Measurements from ENCODE around the gene NPPA. TPM values are rescaled to one million over a fixed set of nuclear protein-coding genes. Genes with fewer than 3 reads are reported as not detected.
A peak's percentile ranks its signal among the peaks of the same experiment; 100 is the strongest.

Gene NPPA
- total RNA-seq, 4 donors from 2014 or later = 0.53 to 4.2 (median 1.9) TPM; not detected in 1

DNA sequence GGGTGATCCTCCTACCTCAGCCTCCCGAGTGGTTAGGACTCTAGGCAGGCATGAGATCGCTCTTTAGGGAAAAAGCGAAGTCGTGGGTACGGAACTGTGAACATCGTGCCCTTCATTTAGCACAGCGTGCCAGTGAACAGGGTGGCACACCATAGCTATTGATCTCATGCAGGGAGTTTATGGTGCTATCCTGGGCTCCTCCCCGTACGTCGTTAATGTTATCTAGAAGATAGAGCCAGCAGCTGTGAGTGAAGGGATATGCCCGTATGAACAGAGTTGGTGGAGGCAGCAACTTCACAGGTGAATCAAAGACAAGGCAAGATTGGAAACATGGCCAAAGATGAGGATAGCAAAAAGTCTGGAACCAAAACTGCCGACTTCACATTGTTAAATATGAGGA, 30.4 kb downstream of the NPPA start:
- in situ Hi-C loops (cut with MboI; ENCODE audit: low sequenced_read_pairs in 4 of 4) = no loop called here

DNA sequence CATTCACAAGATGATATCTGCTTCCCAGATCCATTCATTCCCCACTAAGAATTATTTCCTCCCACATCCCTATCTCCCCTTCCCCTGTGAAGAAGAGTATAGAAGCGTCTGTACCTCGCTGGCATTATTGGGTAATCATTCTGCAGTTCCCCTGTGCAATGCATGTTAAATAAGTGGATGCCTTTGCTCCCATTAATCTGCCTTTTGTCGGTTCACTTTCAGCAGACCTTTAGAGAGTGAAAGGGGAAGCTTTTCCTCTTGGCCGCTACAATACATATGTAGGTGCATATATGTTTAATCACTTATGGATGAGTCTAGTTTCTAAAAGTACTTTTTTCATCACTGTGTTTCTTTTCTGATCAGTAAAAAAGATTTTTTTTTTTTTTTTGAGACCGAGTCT, 34.6 kb downstream of the NPPA start:
- H3K4me3 ChIP-seq = no peak overlapping the region
- in situ Hi-C loops (cut with MboI; ENCODE audit: low sequenced_read_pairs in 4 of 4) (no loop called here), intact Hi-C loops (cut with DNase I; ENCODE audit: low total_unique reads) (no loop called here)
- no peak overlapping the region for H3K27ac ChIP-seq
- TF ChIP-seq POLR2A (IDR thresholded peaks at IDR 0.05) = no peak
- TF ChIP-seq, protein P1, sequence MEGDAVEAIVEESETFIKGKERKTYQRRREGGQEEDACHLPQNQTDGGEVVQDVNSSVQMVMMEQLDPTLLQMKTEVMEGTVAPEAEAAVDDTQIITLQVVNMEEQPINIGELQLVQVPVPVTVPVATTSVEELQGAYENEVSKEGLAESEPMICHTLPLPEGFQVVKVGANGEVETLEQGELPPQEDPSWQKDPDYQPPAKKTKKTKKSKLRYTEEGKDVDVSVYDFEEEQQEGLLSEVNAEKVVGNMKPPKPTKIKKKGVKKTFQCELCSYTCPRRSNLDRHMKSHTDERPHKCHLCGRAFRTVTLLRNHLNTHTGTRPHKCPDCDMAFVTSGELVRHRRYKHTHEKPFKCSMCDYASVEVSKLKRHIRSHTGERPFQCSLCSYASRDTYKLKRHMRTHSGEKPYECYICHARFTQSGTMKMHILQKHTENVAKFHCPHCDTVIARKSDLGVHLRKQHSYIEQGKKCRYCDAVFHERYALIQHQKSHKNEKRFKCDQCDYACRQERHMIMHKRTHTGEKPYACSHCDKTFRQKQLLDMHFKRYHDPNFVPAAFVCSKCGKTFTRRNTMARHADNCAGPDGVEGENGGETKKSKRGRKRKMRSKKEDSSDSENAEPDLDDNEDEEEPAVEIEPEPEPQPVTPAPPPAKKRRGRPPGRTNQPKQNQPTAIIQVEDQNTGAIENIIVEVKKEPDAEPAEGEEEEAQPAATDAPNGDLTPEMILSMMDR (IDR thresholded peaks at IDR 0.05 in 4 of 5, conservative IDR thresholded peaks at IDR 0.05 in 1 of 5) = no peak
- no peak for ATAC-seq
- H3K36me3 ChIP-seq = peaks cover 2 to 63% of the 10 kb centered on the region in 2 donors
- H3K9me3 ChIP-seq = no peaks in the 10 kb centered on the region
- H3K27me3 ChIP-seq = no peaks in the 10 kb centered on the region
- peaks cover 7 to 12% of the 10 kb centered on the region in 2 donors for H3K4me1 ChIP-seq
- DNase-seq = no peak

More for the DNA sequence above, 30.4 kb downstream of the NPPA start:
- intact Hi-C loops (cut with DNase I; ENCODE audit: low total_unique reads) = no loop called here
- DNase-seq = no peak
- ATAC-seq = no peak
- Histone ChIP-seq H3K4me3 (no peak overlapping the region), H3K27ac (no peak overlapping the region), H3K9me3 (no peaks in the 10 kb centered on the region), H3K27me3 (no peaks in the 10 kb centered on the region), H3K36me3 (peaks cover 2 to 67% of the 10 kb centered on the region in 2 donors), H3K4me1 (no peaks in the 10 kb centered on the region)
- TF ChIP-seq, protein P1 (IDR thresholded peaks at IDR 0.05 in 4 of 5, conservative IDR thresholded peaks at IDR 0.05 in 1 of 5) = no peak
- no peak for TF ChIP-seq POLR2A (IDR thresholded peaks at IDR 0.05)

DNA sequence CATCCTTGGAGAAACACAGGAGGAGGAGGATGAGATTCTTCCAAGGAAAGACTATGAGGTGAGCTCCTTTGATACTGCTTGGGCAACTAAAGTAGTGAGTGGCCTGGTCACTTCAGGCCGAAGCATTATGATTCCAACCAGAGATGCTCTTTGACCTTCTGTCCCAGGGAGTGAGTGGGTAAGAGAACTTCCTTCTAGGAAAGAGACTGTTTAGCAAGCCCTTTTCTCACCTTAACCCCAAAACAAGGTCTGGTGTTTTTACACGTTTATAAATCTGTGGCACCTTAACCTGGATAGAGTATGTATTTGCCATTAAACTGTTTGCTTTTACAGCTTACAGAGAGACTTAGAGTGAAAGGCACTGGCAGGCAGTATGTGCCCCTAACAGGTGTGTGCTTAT, 40.5 kb downstream of the NPPA start:
- Histone ChIP-seq H3K4me1 (peaks cover 50 to 51% of the 10 kb centered on the region in 2 donors), H3K36me3 (peaks cover 0 to 34% of the 10 kb centered on the region in 2 donors), H3K4me3 (peak overlapping the region; percentile 82 to 95 (median 86)), H3K27me3 (no peaks in the 10 kb centered on the region), H3K27ac (peak overlapping the region; percentile 92 to 99 (median 96)), H3K9me3 (no peaks in the 10 kb centered on the region)
- intact Hi-C loops (cut with DNase I; ENCODE audit: low total_unique reads) (loop anchor here (2.0 kb wide), 1 partner anchor 70 kb away; the partner anchor contains the start of gene AGTRAP), in situ Hi-C loops (cut with MboI; ENCODE audit: low sequenced_read_pairs in 4 of 4) (no loop called here)
- ATAC-seq (no peak), DNase-seq (no peak)
- TF ChIP-seq POLR2A (IDR thresholded peaks at IDR 0.05) = no peak
- TF ChIP-seq, protein P1 (IDR thresholded peaks at IDR 0.05 in 4 of 5, conservative IDR thresholded peaks at IDR 0.05 in 1 of 5) = no peak

DNA sequence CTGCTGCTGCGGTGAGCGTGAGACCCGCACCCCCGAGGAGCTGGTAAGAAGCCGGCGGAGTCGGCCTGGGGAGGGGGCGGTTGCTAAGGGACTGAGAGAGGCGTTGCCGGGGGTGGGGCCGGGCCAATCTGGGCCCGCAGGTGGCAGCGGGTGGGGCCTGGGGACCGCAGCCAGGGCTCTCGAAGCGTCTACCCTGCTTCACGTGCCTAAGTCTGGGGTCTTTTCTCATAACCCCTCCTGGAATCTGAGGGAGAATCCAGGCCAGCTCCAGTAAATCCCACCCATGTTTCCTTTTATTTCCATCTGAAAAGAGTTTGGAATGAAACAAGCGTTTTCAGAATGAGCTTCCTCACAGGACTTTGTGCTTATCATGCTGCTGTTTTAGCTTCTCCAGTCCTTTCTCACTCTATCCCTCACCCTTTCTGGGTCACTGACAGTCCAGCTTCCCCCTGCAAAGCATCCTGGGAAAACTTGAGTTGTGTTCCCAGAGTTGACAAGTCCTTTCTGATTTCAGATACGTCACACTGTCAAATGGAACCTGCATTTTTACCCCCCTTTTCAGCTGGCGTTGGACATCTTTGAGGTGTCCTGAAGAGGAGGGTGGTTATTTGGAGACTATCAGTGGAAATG, 41.2 kb downstream of the NPPA start:
- Histone ChIP-seq H3K36me3 (peaks cover 0 to 29% of the 10 kb centered on the region in 2 donors), H3K27me3 (no peaks in the 10 kb centered on the region), H3K4me1 (peaks cover 55 to 56% of the 10 kb centered on the region in 2 donors), H3K27ac (peak overlapping the region; percentile 92 to 99 (median 96)), H3K4me3 (peak overlapping the region; percentile 82 to 95 (median 86)), H3K9me3 (no peaks in the 10 kb centered on the region)
- TF ChIP-seq, protein P1 (IDR thresholded peaks at IDR 0.05 in 4 of 5, conservative IDR thresholded peaks at IDR 0.05 in 1 of 5) = no peak
- peak in 1 of 2 donors; percentile 6 for TF ChIP-seq POLR2A (IDR thresholded peaks at IDR 0.05)
- intact Hi-C loops (cut with DNase I; ENCODE audit: low total_unique reads) = loop anchor here (1.0 to 2.0 kb wide), 2 partner anchors 70 to 102 kb away; partner anchors contain the start of gene AGTRAP
- in situ Hi-C loops (cut with MboI; ENCODE audit: low sequenced_read_pairs in 4 of 4) = no loop called here
- peak in 1 of 2 donors; percentile 32 for DNase-seq
- peak; percentile 24 to 25 for ATAC-seq

Measured in gastrocnemius medialis (tissue), 4 donors.